B cell (primary cell): ENCODE results near the gene TEAD1. TPM values are rescaled to one million over a fixed set of nuclear protein-coding genes. Genes with fewer than 3 reads are reported as not detected.

Experiments
- ATAC-seq: fragments of 200-7000 bp; cut with Tn5 transposase; one replicate; pipeline ENCODE4 v1.10.0; 2021; ENCODE audit warnings: low read depth, mild to moderate bottlenecking, moderate number of reproducible peaks, moderate library complexity
- CTCF ChIA-PET: fragments of 350-600 bp; sonication (Branson Sonifier 250); formaldehyde crosslinking; loops from one replicate; lab custom pipeline; 2021; ENCODE audit warnings: antibody characterized with exemption, inconsistent platforms; lab: Charles Lee
- POLR2A ChIA-PET: fragments of 350-600 bp; sonication (Branson Sonifier 250); formaldehyde crosslinking; loops from one replicate; lab custom pipeline; 2021; ENCODE audit warnings: antibody characterized with exemption; lab: Charles Lee
- DNase-seq: peaks from one replicate; pipeline ENCODE4 v3.0.0; 2013
- H2AFZ ChIP-seq: 2 replicates; pipeline ENCODE4 v1.6.1; 2012; ENCODE audit warnings: mild to moderate bottlenecking, low read depth, low read length; ENCODE audit not compliant: insufficient read depth, poor library complexity, severe bottlenecking
- H3K27ac ChIP-seq, 2 donors: 1 replicate in 1 of 2; 2 replicates in 1 of 2; pipeline ENCODE4 v1.5.1; 2012 to 2013; ENCODE audit warnings: low read length in 2 of 2, mild to moderate bottlenecking in 2 of 2, moderate library complexity in 1 of 2
- H3K27me3 ChIP-seq, 4 experiments: fragments of 200-600 bp in 1 of 4; sonication (generic) in 1 of 4; replicated peaks in 1 of 4; 1 replicate in 2 of 4; 2 replicates in 2 of 4; pipeline versions ENCODE4 v1.6.1 to v1.7.0; 2013 to 2016; ENCODE audit warnings: low read length in 3 of 4, mild to moderate bottlenecking in 2 of 4, mixed read lengths in 1 of 4, moderate library complexity in 1 of 4; ENCODE audit not compliant: insufficient read depth in 4 of 4, control insufficient read depth in 3 of 4; ENCODE audit errors: control extremely low read depth in 1 of 4
- H3K36me3 ChIP-seq, 2 experiments: replicated peaks in 1 of 2; 1 replicate in 1 of 2; 2 replicates in 1 of 2; pipeline versions ENCODE4 v1.6.1 to v1.7.1; 2013; ENCODE audit warnings: low read length in 1 of 2; ENCODE audit not compliant: insufficient read depth in 2 of 2, control insufficient read depth in 1 of 2; ENCODE audit errors: control extremely low read depth in 1 of 2, extremely low read depth in 1 of 2
- H3K4me1 ChIP-seq, 2 donors: fragments of 200-600 bp in 1 of 2; sonication (generic) in 1 of 2; 1 replicate in 1 of 2; 2 replicates in 1 of 2; pipeline versions ENCODE4 v1.5.1 to v1.6.1; 2013 to 2017; ENCODE audit warnings: low read length in 2 of 2; ENCODE audit not compliant: control insufficient read depth in 2 of 2, insufficient read depth in 2 of 2
- H3K4me2 ChIP-seq: replicated peaks from 2 replicates; pipeline ENCODE3; 2012; ENCODE audit warnings: mild to moderate bottlenecking, low read depth, low read length; ENCODE audit not compliant: poor library complexity, severe bottlenecking
- H3K4me3 ChIP-seq, 5 experiments: fragments of 200-600 bp in 1 of 5; sonication (generic) in 1 of 5; 1 replicate in 3 of 5; 2 replicates in 2 of 5; pipeline versions ENCODE4 v1.5.1 to v1.7.0; 2011 to 2016; ENCODE audit warnings: low read length in 4 of 5, mild to moderate bottlenecking in 4 of 5, low read depth in 2 of 5, control low read depth in 1 of 5, moderate library complexity in 1 of 5; ENCODE audit not compliant: insufficient read depth in 1 of 5; ENCODE audit errors: control extremely low read depth in 1 of 5, extremely low read depth in 1 of 5
- H3K79me2 ChIP-seq: fragments of 200-600 bp; sonication (generic); one replicate; pipeline ENCODE4 v1.6.0; 2016; ENCODE audit warnings: low read length; ENCODE audit not compliant: control insufficient read depth, insufficient read depth
- H3K9ac ChIP-seq: fragments of 200-600 bp; sonication (generic); 2 replicates; pipeline ENCODE4 v1.6.1; 2017; ENCODE audit warnings: mild to moderate bottlenecking, low read length, moderate library complexity
- H3K9me3 ChIP-seq, 3 donors: one replicate each; pipeline versions ENCODE4 v1.6.1 to v1.7.1; 2013; ENCODE audit warnings: low read length in 2 of 3; ENCODE audit not compliant: control insufficient read depth in 2 of 3, insufficient read depth in 1 of 3; ENCODE audit errors: control extremely low read depth in 1 of 3
- H4K20me1 ChIP-seq: 2 replicates; pipeline ENCODE4 v1.6.0; 2012; ENCODE audit warnings: mild to moderate bottlenecking, low read length; ENCODE audit not compliant: insufficient read depth, control insufficient read depth, poor library complexity, severe bottlenecking
- H3K27ac Mint-ChIP-seq: one replicate; pipeline ENCODE4 v1.8.0; 2021; ENCODE audit warnings: mixed read lengths
- H3K27me3 Mint-ChIP-seq: one replicate; pipeline ENCODE4 v1.8.0; 2021; ENCODE audit warnings: mixed read lengths
- H3K4me1 Mint-ChIP-seq: one replicate; pipeline ENCODE4 v1.8.0; 2021; ENCODE audit warnings: mixed read lengths
- H3K4me3 Mint-ChIP-seq: one replicate; pipeline ENCODE4 v1.8.0; 2021; ENCODE audit warnings: mixed read lengths
- H3K9me3 Mint-ChIP-seq: one replicate; pipeline ENCODE4 v1.8.0; 2022; ENCODE audit warnings: mixed read lengths; ENCODE audit not compliant: insufficient read depth
- EZH2 ChIP-seq: IDR thresholded peaks from 2 replicates; pipeline ENCODE4 v1.6.1; 2012; ENCODE audit warnings: borderline replicate concordance, low read depth, mild to moderate bottlenecking, moderate library complexity, low read length; ENCODE audit not compliant: insufficient read depth, poor library complexity, severe bottlenecking
- WGBS: methylation state at CpG from one replicate; pipeline ENCODE4 v1.1.5; 2013; ENCODE audit warnings: missing lambda C conversion rate; ENCODE audit not compliant: insufficient coverage; 5-methylcytosine and 5-hydroxymethylcytosine counted together
- intact Hi-C: fragments of 100-400 bp; cut with micrococcal nuclease; formaldehyde crosslinking; loops from one replicate; pipeline ENCODE4 v1.10.0; 2022
- polyA plus RNA-seq: library from polyadenylated mRNA; depleted of rRNA; stranded (reverse); fragments of >200 nt; gene quantifications from 2 replicates; pipeline ENCODE4 v1.2.3, GENCODE V29; 2012
- total RNA-seq, 2 donors: library from RNA; stranded (reverse); fragments of 120-200 nt in 1 of 2; gene quantifications; 1 replicate in 1 of 2; 2 replicates in 1 of 2; pipeline versions ENCODE4 v1.2.3 to v1.2.4, GENCODE V29; 2013 to 2022
- TF ChIP-seq, protein P1 (sequence below): fragments of 200-600 bp; IDR thresholded peaks from one replicate; pipeline ENCODE4 v1.8.0; 2022; ENCODE audit warnings: antibody characterized with exemption, mild to moderate bottlenecking

TEAD1 gene
- total and polyA plus RNA-seq, 2 donors (not counting 1 experiment from before 2014, with no cell fraction given): 0.30 TPM; not detected in 1

DNA sequence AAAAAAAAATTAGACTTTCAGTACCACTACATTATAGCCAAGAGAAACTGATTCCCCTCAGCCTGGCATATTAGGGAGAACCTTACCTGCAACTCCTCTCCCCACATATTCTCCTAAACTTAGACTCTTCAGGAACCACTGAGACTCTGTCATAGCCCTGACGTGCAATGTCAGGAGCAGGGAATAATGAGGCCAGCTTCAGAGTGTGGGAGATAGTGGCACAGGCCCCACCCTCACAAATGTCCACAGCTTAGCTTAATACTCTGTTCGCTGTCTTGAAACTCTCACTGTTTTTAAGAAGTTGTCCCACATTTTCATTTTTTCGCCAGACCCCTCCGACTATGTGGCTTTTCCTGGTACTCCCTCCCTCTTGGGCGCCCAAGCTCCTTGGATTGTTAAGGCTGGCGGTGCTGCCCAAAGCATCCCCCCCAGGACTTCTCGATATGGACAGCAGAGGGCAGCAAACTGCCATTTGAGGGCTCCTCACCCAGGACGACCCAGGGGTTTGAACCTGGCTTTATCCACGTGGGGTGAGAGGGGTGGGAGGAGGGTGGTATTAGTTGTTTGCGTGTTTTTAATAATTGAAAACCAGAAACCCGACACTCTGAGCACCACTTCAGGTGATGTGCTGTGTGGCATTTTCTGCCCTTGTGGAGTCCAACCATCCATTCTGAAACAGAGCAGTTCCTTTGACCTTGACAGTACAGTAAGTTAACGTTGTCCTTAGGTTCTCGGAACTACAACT lies 289.7 kb downstream of the TEAD1 start:
- Histone ChIP-seq H3K9ac (no peak overlapping the region), H2AFZ (no peak overlapping the region), H3K4me3 (no peak overlapping the region), H3K4me2 (no peak overlapping the region), H3K27ac (no peak overlapping the region), H3K27me3 (no peaks in the 10 kb centered on the region), H3K4me1 (no peaks in the 10 kb centered on the region), H4K20me1 (no peaks in the 10 kb centered on the region), H3K9me3 (no peaks in the 10 kb centered on the region), H3K79me2 (no peaks in the 10 kb centered on the region), H3K36me3 (no peaks in the 10 kb centered on the region)
- DNase-seq: peak; percentile 56
- intact Hi-C loops: loop anchor here (1.0 kb wide), 1 partner anchor 380 kb away; no protein-coding TSS in a partner anchor
- no peak overlapping the region for H3K4me3 Mint-ChIP-seq
- peak; percentile 31 for ATAC-seq
- H3K27me3 Mint-ChIP-seq: peaks cover 19% of the 10 kb centered on the region
- ChIA-PET POLR2A (no interaction called here), CTCF (interaction anchor here (0.7 to 3.7 kb wide), 11 partner anchors 10 to 422 kb away, joined by 3 to 25 read pairs (median 4); no protein-coding TSS in a partner anchor)
- WGBS: 32% methylated on average over 11 of the region's 13 CpGs
- no peak overlapping the region for H3K27ac Mint-ChIP-seq
- H3K9me3 Mint-ChIP-seq: no peaks in the 10 kb centered on the region
- no peaks in the 10 kb centered on the region for H3K4me1 Mint-ChIP-seq
- TF ChIP-seq EZH2: no peak
- TF ChIP-seq, protein P1, sequence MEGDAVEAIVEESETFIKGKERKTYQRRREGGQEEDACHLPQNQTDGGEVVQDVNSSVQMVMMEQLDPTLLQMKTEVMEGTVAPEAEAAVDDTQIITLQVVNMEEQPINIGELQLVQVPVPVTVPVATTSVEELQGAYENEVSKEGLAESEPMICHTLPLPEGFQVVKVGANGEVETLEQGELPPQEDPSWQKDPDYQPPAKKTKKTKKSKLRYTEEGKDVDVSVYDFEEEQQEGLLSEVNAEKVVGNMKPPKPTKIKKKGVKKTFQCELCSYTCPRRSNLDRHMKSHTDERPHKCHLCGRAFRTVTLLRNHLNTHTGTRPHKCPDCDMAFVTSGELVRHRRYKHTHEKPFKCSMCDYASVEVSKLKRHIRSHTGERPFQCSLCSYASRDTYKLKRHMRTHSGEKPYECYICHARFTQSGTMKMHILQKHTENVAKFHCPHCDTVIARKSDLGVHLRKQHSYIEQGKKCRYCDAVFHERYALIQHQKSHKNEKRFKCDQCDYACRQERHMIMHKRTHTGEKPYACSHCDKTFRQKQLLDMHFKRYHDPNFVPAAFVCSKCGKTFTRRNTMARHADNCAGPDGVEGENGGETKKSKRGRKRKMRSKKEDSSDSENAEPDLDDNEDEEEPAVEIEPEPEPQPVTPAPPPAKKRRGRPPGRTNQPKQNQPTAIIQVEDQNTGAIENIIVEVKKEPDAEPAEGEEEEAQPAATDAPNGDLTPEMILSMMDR: peak; percentile 76

DNA sequence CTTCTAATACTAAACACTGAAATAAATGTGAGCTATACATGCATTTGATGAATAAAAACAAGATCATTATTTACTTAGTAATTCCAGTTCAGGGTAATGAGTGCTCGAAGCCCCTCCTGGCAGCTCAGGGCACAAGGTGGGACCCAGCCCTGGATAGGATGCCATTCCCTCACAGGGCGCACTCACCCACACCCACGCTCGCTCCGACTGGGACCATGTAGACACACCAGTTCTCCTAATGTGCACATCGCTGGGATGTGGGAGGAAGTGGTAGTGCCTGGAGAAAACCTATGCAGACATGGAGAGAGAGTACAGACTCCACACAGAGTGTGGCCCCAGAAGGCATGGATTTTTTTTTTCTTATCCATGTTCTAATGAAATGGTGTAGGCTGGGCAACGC lies 290.4 kb downstream of the TEAD1 start:
- H4K20me1 ChIP-seq: no peaks in the 10 kb centered on the region
- no peak overlapping the region for H3K4me3 ChIP-seq
- no peaks in the 10 kb centered on the region for H3K36me3 ChIP-seq
- ChIA-PET CTCF (interaction anchor here (1.0 to 3.7 kb wide), 8 partner anchors 10 to 421 kb away, joined by 3 to 25 read pairs (median 9); no protein-coding TSS in a partner anchor), POLR2A (no interaction called here)
- H3K79me2 ChIP-seq: no peaks in the 10 kb centered on the region
- TF ChIP-seq, protein P1: no peak
- no peak for TF ChIP-seq EZH2
- H3K27ac ChIP-seq: no peak overlapping the region
- ATAC-seq (no peak), DNase-seq (no peak)
- intact Hi-C loops: loop anchor here (1.0 kb wide), 1 partner anchor 380 kb away; no protein-coding TSS in a partner anchor
- no peak overlapping the region for H3K4me3 Mint-ChIP-seq
- H3K4me1 Mint-ChIP-seq: no peaks in the 10 kb centered on the region
- H2AFZ ChIP-seq: no peak overlapping the region
- no peak overlapping the region for H3K4me2 ChIP-seq
- H3K27me3 ChIP-seq: no peaks in the 10 kb centered on the region
- H3K4me1 ChIP-seq: no peaks in the 10 kb centered on the region
- no peaks in the 10 kb centered on the region for H3K9me3 ChIP-seq
- no peaks in the 10 kb centered on the region for H3K9me3 Mint-ChIP-seq
- no peak overlapping the region for H3K27ac Mint-ChIP-seq
- no peak overlapping the region for H3K9ac ChIP-seq
- peaks cover 19% of the 10 kb centered on the region for H3K27me3 Mint-ChIP-seq
- WGBS: 89% methylated on average over 5 of the region's 7 CpGs
